GM10266 (cell line): ENCODE measurements around the gene COX5B.
A peak's percentile ranks its signal among the peaks of the same experiment; 100 is the strongest.

Experiments used
- DNase-seq: peaks from one replicate; pipeline ENCODE4 v3.0.0; 2012; ENCODE audit errors: extremely low spot score
- CTCF ChIP-seq: IDR thresholded peaks from 2 replicates; pipeline ENCODE4 v1.5.1; 2012; ENCODE audit warnings: mild to moderate bottlenecking, low read depth; ENCODE audit not compliant: control insufficient read depth, insufficient read depth; ENCODE audit errors: missing control alignments

COX5B gene

GRCh38 chr2:97660044-97660774 lies 14.3 kb downstream of the COX5B start:
- TF ChIP-seq CTCF = no peak
- DNase-seq = peak; percentile 3

GRCh38 chr2:97660775-97661389 lies 15.0 kb downstream of the COX5B start:
- no peak for TF ChIP-seq CTCF

GRCh38 chr2:97661927-97662326 lies 16.1 kb downstream of the COX5B start:
- peak; percentile 12 for DNase-seq
- TF ChIP-seq CTCF = no peak

More at GRCh38 chr2:97660775-97661389, 15.0 kb downstream of the COX5B start:
- DNase-seq = peak; percentile 8

GRCh38 chr2:97662386-97662894 lies 16.6 kb downstream of the COX5B start:
- DNase-seq = peak; percentile 79
- TF ChIP-seq CTCF = no peak

- TF ChIP-seq CTCF = no peak
- DNase-seq = peak; percentile 79
Measured at GRCh38 chr2:97662895-97663625, 17.2 kb downstream of the COX5B start.

- TF ChIP-seq CTCF = no peak
- no peak for DNase-seq
Measured at GRCh38 chr2:97663626-97663961, 17.7 kb downstream of the COX5B start.
